ENCODE measurements around the gene TRMT13.
"Not testable (repeated sequence)": the region's sequence is repeated elsewhere in the genome, so short reads cannot be mapped to it uniquely, and the experiment has no call there.

The TRMT13 gene

DNA sequence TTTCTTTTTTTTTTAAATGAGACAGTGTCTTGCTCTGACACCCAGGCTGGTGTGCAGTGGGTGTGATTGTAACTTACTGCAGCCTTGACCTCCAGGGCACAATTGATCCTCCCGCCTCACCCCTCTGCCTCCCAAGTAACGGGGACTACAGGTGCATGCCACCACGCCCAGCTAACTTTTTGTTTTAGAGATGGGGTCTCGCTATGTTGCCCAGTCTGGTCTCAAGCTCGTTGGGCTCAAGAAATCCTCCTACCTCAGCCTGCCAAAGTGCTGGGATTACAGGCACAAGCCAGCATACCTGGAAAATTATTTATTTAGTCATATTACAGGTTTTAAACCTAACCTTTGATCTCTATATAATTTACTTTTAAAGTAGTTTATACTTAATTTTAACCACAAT, 31.7 kb downstream of the TRMT13 start:
- DNase-seq, result no peak

DNA sequence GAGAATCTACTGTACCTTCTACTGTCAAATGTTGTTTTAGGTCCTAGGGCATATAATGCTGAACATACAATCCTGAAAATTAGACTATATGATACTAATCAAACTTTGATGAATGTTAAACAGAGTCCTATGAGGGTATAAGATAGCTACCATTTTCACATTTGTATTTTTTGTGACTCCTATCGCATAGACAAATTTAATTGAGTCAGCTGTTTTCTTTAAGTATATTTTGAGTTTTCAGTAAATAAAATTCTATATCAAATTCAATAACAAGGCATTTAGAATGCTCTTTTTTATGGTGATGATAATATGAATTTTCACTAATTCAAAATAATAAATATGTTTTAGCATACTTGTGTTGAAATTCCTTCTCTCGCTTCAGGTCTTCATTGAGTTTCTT, 35.1 kb downstream of the TRMT13 start:
- DNase-seq, result no peak

DNA sequence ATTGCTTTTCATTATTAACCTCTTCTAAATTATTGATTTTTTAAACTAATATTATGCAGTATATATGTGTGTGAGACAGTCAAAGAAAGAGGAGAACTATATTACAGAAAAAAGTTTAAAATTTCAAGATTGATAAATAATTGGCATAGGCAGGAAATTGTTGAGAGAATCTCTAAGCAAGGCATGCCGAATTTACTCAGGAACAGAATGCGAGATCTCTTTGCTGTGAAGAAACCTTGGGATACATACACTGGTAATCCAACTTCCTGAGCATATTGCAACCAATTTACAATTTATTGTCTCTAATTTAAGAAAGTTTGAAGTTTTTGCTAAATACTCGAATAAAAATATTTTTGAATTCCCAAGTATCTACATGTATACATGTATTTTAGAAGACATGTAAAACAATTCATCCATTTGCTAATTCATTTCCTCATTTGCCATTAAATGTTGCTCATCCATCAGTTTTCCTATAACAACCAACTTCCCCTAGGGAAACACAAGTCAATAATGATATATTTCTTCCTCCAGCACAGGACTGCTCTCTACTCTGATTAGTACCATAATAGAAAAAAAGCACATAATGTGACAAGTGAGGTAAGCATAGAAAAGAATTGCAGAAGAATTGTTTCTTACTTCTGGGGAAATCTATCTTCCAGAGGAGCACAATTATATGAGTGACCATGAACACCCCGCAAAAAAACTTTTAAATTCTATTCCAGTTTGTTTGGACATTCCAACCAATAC, 44.5 kb downstream of the TRMT13 start:
- no peak for DNase-seq

DNA sequence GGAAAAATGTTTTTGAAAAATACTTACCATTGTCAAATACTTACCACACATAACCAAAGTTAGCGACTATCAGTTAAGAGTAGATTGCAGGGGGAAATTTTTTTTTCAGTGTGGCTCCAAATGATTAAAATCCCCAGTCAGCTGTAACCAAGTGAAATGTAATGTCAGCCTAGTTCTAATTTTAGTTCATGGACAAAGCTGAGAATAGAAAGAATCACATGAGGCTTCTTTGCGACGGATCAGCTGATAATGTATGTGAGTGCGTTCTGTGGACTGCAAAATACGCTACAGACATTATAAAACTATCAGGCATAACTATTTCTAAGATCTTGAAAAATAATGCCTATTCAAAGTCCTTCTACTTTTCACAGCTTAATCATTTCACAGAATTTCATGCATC, 45.1 kb downstream of the TRMT13 start, which contains the start of gene LRRC39:
TSS of gene LRRC39 (minus strand) at position 166 of the 400 bp plus-strand sequence. CDS start 9,740 bp downstream, outside the sequence.
- no peak for DNase-seq

DNA sequence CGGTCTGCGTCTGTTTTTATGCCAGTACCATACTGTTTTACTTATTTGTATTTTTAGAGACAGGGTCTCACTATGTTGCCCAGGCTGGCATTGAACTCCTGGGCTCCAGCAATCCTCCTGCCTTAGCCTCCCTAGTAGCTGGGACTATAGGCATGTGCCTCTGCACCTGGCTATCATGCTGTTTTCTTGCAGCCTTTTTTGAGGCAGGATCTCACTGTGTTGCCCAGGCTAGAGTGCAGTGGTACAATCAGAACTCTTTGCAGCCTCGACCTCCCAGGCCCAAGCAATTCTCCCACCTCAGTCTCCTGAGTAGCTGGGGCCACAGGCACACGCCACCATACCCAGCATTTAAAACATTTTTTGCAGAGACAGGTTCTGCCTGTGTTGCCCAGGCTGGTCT, 50.4 kb downstream of the TRMT13 start:
- DNase-seq, result no peak

DNA sequence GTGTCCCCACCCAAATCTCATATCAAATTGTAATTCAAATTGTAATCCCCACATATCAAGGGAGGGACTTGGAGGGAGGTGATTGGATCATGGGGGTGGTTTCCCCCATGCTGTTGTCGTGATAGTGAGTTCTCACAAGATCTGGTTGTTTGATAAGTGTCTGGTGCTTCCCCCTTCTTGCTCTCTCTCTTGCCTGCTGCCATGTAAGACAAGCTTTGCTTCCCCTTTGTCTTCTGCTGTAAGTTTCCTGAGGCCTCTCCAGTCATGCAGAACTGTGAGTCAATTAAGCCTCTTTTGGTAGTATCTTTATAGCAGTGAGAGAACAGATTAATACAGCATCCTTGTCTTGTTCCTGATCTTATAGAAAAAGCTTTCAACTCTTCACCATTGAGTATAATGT, 51.6 kb downstream of the TRMT13 start:
- no peak for DNase-seq

DNA sequence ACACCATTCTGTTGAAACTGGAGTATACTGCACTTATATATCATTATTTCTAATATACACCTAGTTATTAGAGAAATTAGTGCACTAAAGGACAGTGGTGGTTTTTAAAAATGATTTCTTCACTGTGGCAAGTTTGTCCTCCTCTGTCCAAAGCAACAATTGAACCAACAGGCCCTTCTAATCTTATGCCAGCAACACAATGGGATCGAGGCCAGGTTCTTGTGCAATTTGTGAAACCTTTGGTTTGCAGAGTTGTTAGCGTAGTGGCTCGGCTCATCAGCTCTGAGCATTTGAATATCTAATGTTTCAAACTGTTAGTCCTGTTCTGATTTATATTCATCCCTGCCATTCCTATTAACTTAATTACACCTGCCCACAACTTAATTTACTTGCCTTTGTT, 54.9 kb downstream of the TRMT13 start:
- DNase-seq, result peak; percentile 17

DNA sequence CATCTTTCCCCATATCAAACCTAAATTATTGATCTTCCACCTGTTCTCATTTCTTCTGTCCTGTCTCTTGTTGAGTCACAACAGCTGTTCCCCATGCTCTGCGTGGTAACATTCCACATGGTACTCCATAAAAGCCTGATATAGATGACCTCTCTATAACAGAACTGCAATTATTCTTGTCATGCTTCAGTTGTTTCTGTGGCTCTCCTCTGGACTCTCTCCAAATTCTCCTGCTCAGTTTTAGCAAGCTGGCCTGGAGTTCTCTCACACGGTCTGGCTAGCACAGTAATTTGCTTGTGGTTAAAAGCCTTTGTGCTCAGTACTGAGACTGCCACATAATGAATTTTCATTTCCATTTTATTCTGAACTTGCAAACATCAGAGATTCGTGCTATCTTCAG, 55.7 kb downstream of the TRMT13 start:
- DNase-seq, result peak; percentile 93

DNA sequence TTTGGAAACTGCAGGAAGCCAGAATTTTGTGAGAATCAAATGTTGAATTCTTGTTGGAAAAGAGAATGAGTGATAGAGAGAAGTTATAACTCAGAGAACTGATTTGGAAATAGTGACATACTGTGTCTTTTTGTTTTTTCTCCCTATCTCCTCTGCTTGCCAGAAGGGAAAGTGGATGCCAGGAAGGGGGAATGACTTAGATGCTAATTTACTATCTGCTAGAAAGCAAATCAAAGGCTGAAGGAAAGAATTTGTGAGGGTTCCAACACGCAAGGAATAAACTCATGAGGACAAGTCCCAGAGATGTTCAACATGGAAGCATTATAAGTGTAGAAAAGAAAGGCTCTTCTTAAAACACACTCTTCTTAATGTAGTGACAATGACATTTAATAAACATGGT, 65.6 kb downstream of the TRMT13 start:
- no peak for DNase-seq

DNA sequence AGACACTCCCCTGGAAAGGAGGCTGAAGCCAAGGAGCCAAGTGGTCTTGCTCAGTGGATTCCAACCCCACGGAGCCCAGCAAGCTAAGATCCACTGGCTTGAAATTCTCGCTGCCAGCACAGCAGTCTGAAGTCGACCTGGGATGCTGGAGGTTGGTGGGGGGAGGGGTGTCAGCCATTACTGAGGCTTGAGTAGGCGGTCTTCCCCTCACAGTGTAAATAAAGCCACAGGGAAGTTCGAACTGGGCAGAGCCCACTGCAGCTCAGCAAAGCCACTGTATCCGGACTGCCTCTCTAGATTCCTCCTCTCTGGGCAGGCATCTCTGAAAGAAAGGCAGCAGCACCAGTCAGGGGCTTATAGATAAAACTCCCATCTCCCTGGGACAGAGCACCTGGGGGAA, 67.1 kb downstream of the TRMT13 start:
- DNase-seq, result not testable (repeated sequence)

All from NCI-H2029 treated with DMSO at 0.1 percent for 48 hours (cell line).